GM23338 (cell line): ENCODE results near the gene EMILIN2. TPM values are rescaled to one million over a fixed set of nuclear protein-coding genes. Genes with fewer than 3 reads are reported as not detected.

ENCODE experiments used
- ATAC-seq: fragments of 200-7000 bp; cut with Tn5 transposase; 3 replicates; pipeline ENCODE4 v1.9.1; 2020
- DNase-seq: peaks from one replicate; pipeline ENCODE4 v3.0.0-alpha.2; 2015; ENCODE audit warnings: low spot score
- H2AFZ ChIP-seq: fragments of 200-600 bp; sonication (generic); 2 replicates; pipeline ENCODE4 v1.8.0; 2016; ENCODE audit warnings: antibody characterized with exemption, mild to moderate bottlenecking, moderate library complexity
- H3F3A ChIP-seq: fragments of 200-600 bp; sonication (generic); replicated peaks from 2 replicates; pipeline ENCODE4 v1.8.0; 2017; ENCODE audit warnings: antibody characterized with exemption, mixed run types, low read depth
- H3K27ac ChIP-seq: fragments of 200-600 bp; sonication (generic); 2 replicates; pipeline ENCODE4 v1.6.1; 2016; ENCODE audit warnings: low read depth
- H3K27me3 ChIP-seq: fragments of 200-600 bp; sonication (generic); 2 replicates; pipeline ENCODE4 v1.8.0; 2016; ENCODE audit warnings: mild to moderate bottlenecking, mixed run types, moderate library complexity; ENCODE audit not compliant: insufficient read depth
- H3K36me3 ChIP-seq: fragments of 200-600 bp; sonication (generic); 2 replicates; pipeline ENCODE4 v1.8.0; 2016; ENCODE audit warnings: mild to moderate bottlenecking; ENCODE audit not compliant: insufficient read depth
- H3K4me1 ChIP-seq: fragments of 200-600 bp; sonication (generic); 2 replicates; pipeline ENCODE4 v1.8.0; 2016; ENCODE audit warnings: mild to moderate bottlenecking, moderate library complexity; ENCODE audit not compliant: insufficient read depth
- H3K4me2 ChIP-seq: fragments of 200-600 bp; sonication (generic); 2 replicates; pipeline ENCODE4 v1.7.1; 2017; ENCODE audit warnings: mixed run types
- H3K4me3 ChIP-seq: fragments of 200-600 bp; sonication (generic); 2 replicates; pipeline ENCODE4 v1.6.1; 2016; ENCODE audit warnings: mixed run types
- H3K79me2 ChIP-seq: fragments of 200-600 bp; sonication (generic); replicated peaks from 2 replicates; pipeline ENCODE4 v1.8.0; 2017; ENCODE audit warnings: mild to moderate bottlenecking; ENCODE audit not compliant: insufficient read depth
- H3K9me2 ChIP-seq: fragments of 200-600 bp; sonication (generic); 2 replicates; pipeline ENCODE4 v1.8.0; 2017; ENCODE audit not compliant: insufficient read depth
- H4K20me1 ChIP-seq: fragments of 200-600 bp; sonication (generic); replicated peaks from 2 replicates; pipeline ENCODE4 v1.8.0; 2017; ENCODE audit warnings: mild to moderate bottlenecking; ENCODE audit not compliant: insufficient read depth
- H3K27ac Mint-ChIP-seq: 2 replicates; pipeline ENCODE4 v1.8.0; 2020; ENCODE audit warnings: inconsistent platforms, mild to moderate bottlenecking, moderate library complexity, mixed read lengths
- H3K27me3 Mint-ChIP-seq: 3 replicates; pipeline ENCODE4 v1.8.0; 2022; ENCODE audit warnings: low read depth, mild to moderate bottlenecking, moderate library complexity, mixed read lengths, inconsistent platforms; ENCODE audit not compliant: insufficient read depth, poor library complexity
- H3K36me3 Mint-ChIP-seq: 3 replicates; pipeline ENCODE4 v1.8.0; 2021; ENCODE audit warnings: low read depth, mild to moderate bottlenecking, inconsistent platforms, moderate library complexity, mixed read lengths
- H3K4me1 Mint-ChIP-seq: 3 replicates; pipeline ENCODE4 v1.8.0; 2020; ENCODE audit warnings: mild to moderate bottlenecking, inconsistent platforms, mixed read lengths
- H3K4me3 Mint-ChIP-seq: 3 replicates; pipeline ENCODE4 v1.8.0; 2021; ENCODE audit warnings: moderate library complexity, mild to moderate bottlenecking, inconsistent platforms, mixed read lengths
- H3K9me3 Mint-ChIP-seq: 3 replicates; pipeline ENCODE4 v1.8.0; 2020; ENCODE audit warnings: moderate library complexity, mild to moderate bottlenecking, inconsistent platforms, mixed read lengths
- EZH2 ChIP-seq: fragments of 200-600 bp; sonication (generic); IDR thresholded peaks from one replicate; pipeline ENCODE4 v1.8.0; 2017; ENCODE audit warnings: antibody characterized with exemption, mild to moderate bottlenecking, low read depth; ENCODE audit not compliant: unreplicated experiment
- EZH2phosphoT487 ChIP-seq: fragments of 200-600 bp; sonication (generic); IDR thresholded peaks from one replicate; pipeline ENCODE4 v1.8.1; 2018; ENCODE audit warnings: antibody characterized with exemption; ENCODE audit not compliant: unreplicated experiment
- JUNB ChIP-seq: IDR thresholded peaks from one replicate; pipeline ENCODE4 v1.6.1; 2016; ENCODE audit warnings: antibody characterized with exemption; ENCODE audit not compliant: unreplicated experiment
- STAT1 ChIP-seq: IDR thresholded peaks from one replicate; pipeline ENCODE4 v1.6.1; 2016; ENCODE audit warnings: antibody characterized with exemption; ENCODE audit not compliant: unreplicated experiment
- ZNF114 ChIP-seq: fragments of 250-450 bp; sonication (Bioruptor Pico); IDR thresholded peaks from 2 replicates; pipeline ENCODE4 v1.5.0; 2020; ENCODE audit warnings: mild to moderate bottlenecking, moderate library complexity
- ZNF331 ChIP-seq: fragments of 250-450 bp; sonication (Bioruptor Pico); IDR thresholded peaks from 2 replicates; pipeline ENCODE4 v1.5.0; 2020; ENCODE audit warnings: low read depth, mild to moderate bottlenecking, moderate library complexity
- ZNF462 ChIP-seq: fragments of 250-450 bp; sonication (Bioruptor Pico); IDR thresholded peaks from 2 replicates; pipeline ENCODE4 v1.5.0; 2020; ENCODE audit warnings: mild to moderate bottlenecking, moderate library complexity
- polyA plus RNA-seq: library from polyadenylated mRNA; unstranded; fragments of >200 nt; fragmentation: Nextera tagmentation; extraction: Ambion mirVana; gene quantifications from 2 replicates; pipeline ENCODE4 v1.2.1, GENCODE V29; 2016
- total RNA-seq: library from RNA; depleted of rRNA; stranded (reverse); fragments of >200 nt; shearing (Covaris generic); gene quantifications from 2 replicates; pipeline ENCODE4 v1.2.3, GENCODE V29; 2014
- TF ChIP-seq, protein P1 (sequence below), 2 experiments: fragments of 200-600 bp in 1 of 2; sonication (generic) in 1 of 2; conservative IDR thresholded peaks; 2 replicates each; pipeline versions ENCODE4 v1.5.1 to v1.6.1; 2016 to 2017; ENCODE audit warnings: antibody characterized with exemption in 2 of 2, low read depth in 2 of 2, mild to moderate bottlenecking in 2 of 2, moderate library complexity in 1 of 2

The EMILIN2 gene
- total and polyA plus RNA-seq, 2 experiments from 2014 or later, result 3.0 to 11.6 TPM

- no peaks in the 10 kb centered on the region for H3K79me2 ChIP-seq
- H2AFZ ChIP-seq, result no peak overlapping the region
- no peaks in the 10 kb centered on the region for H3K4me1 Mint-ChIP-seq
- H3K4me3 Mint-ChIP-seq, result no peak overlapping the region
- no peaks in the 10 kb centered on the region for H4K20me1 ChIP-seq
- H3K4me1 ChIP-seq, result no peaks in the 10 kb centered on the region
- H3K9me3 Mint-ChIP-seq, result peaks cover 10% of the 10 kb centered on the region; the same call in 2 of the 3 replicates
- no peaks in the 10 kb centered on the region for H3K27me3 ChIP-seq
- no peak overlapping the region for H3K4me2 ChIP-seq
- H3K27ac Mint-ChIP-seq, result no peak overlapping the region
- DNase-seq, result no peak
- H3K36me3 Mint-ChIP-seq, result peaks cover 3% of the 10 kb centered on the region; the same call in 1 of the 3 replicates
- ATAC-seq, result no peak
- no peaks in the 10 kb centered on the region for H3K27me3 Mint-ChIP-seq
- H3K36me3 ChIP-seq, result no peaks in the 10 kb centered on the region
- no peaks in the 10 kb centered on the region for H3K9me2 ChIP-seq
- H3K4me3 ChIP-seq, result no peak overlapping the region
- H3F3A ChIP-seq, result no peaks in the 10 kb centered on the region
- TF ChIP-seq EZH2, result no peak
- TF ChIP-seq ZNF462 (CRISPR knock-in tag), result no peak
- no peak for TF ChIP-seq ZNF331 (CRISPR knock-in tag)
- no peak for TF ChIP-seq JUNB
- no peak for TF ChIP-seq STAT1
- TF ChIP-seq, protein P1, sequence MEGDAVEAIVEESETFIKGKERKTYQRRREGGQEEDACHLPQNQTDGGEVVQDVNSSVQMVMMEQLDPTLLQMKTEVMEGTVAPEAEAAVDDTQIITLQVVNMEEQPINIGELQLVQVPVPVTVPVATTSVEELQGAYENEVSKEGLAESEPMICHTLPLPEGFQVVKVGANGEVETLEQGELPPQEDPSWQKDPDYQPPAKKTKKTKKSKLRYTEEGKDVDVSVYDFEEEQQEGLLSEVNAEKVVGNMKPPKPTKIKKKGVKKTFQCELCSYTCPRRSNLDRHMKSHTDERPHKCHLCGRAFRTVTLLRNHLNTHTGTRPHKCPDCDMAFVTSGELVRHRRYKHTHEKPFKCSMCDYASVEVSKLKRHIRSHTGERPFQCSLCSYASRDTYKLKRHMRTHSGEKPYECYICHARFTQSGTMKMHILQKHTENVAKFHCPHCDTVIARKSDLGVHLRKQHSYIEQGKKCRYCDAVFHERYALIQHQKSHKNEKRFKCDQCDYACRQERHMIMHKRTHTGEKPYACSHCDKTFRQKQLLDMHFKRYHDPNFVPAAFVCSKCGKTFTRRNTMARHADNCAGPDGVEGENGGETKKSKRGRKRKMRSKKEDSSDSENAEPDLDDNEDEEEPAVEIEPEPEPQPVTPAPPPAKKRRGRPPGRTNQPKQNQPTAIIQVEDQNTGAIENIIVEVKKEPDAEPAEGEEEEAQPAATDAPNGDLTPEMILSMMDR (conservative IDR thresholded peaks at IDR 0.05; ENCODE audit: low read depth in 2 of 2), result no peak
- TF ChIP-seq ZNF114 (CRISPR knock-in tag), result no peak
- no peak for TF ChIP-seq EZH2phosphoT487
- H3K27ac ChIP-seq, result no peak overlapping the region
Observed at GRCh38 chr18:2872095-2872494, 25.3 kb downstream of the EMILIN2 start.
